Endothelial cell (in vitro differentiated cells): ENCODE results near the gene RBM26. TPM values are rescaled to one million over a fixed set of nuclear protein-coding genes. Genes with fewer than 3 reads are reported as not detected.

Experiments used
- DNase-seq: peaks from one replicate; pipeline ENCODE4 v3.0.0; 2021; ENCODE audit warnings: low spot score
- H3K27ac Mint-ChIP-seq: one replicate; pipeline ENCODE4 v1.8.0; 2021; ENCODE audit warnings: mixed read lengths, inconsistent platforms; ENCODE audit not compliant: unreplicated experiment
- H3K27me3 Mint-ChIP-seq: one replicate; pipeline ENCODE4 v1.8.0; 2021; ENCODE audit warnings: mild to moderate bottlenecking, moderate library complexity, mixed read lengths, inconsistent platforms; ENCODE audit not compliant: unreplicated experiment
- H3K36me3 Mint-ChIP-seq: one replicate; pipeline ENCODE4 v1.8.0; 2021; ENCODE audit warnings: mild to moderate bottlenecking, low read depth, mixed read lengths, inconsistent platforms; ENCODE audit not compliant: unreplicated experiment
- H3K4me1 Mint-ChIP-seq: one replicate; pipeline ENCODE4 v1.8.0; 2021; ENCODE audit warnings: mild to moderate bottlenecking, mixed read lengths, inconsistent platforms; ENCODE audit not compliant: unreplicated experiment
- H3K4me3 Mint-ChIP-seq: one replicate; pipeline ENCODE4 v1.8.0; 2021; ENCODE audit warnings: mild to moderate bottlenecking, mixed read lengths, inconsistent platforms; ENCODE audit not compliant: unreplicated experiment
- H3K9me3 Mint-ChIP-seq: one replicate; pipeline ENCODE4 v1.8.0; 2021; ENCODE audit warnings: mixed read lengths, inconsistent platforms; ENCODE audit not compliant: unreplicated experiment
- CTCF ChIP-seq: fragments of 200-600 bp; sonication (generic); IDR thresholded peaks from one replicate; pipeline ENCODE4 v1.5.0; 2021; ENCODE audit warnings: antibody characterized with exemption; ENCODE audit not compliant: unreplicated experiment
- total RNA-seq: library from RNA; stranded (reverse); fragmentation: NEBNext Ultra II Directional; extraction: Animal tissue kit (Norgen Biotek cat#: 25700); gene quantifications from one replicate; pipeline ENCODE4 v1.2.1, GENCODE V29; 2021; ENCODE audit not compliant: unreplicated experiment

Gene RBM26
- total RNA-seq, 1 donor from 2014 or later = 49.5 TPM

DNA sequence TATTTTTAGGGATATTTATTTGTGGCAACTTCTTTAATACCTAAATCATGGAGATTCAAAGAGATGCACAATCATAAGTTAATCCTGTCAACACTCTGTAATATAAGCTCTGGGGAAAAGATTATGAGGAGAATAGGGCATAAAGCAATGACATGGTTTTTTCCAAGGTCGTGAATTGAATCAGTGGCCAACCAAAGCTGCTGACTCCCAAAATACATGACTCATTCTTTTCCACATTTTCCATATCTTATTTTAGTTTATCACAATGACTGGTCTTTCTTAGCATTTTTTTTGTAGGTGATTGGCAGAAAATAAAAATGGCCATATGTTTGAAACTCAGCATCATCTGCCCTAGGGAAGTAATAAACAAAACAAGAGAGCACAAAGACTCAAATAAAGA is 28.5 kb upstream of the RBM26 start:
- Mint-ChIP-seq H3K27ac (no peak overlapping the region), H3K4me1 (no peaks in the 10 kb centered on the region), H3K9me3 (no peaks in the 10 kb centered on the region), H3K36me3 (no peaks in the 10 kb centered on the region), H3K27me3 (no peaks in the 10 kb centered on the region), H3K4me3 (no peak overlapping the region)
- no peak for DNase-seq
- TF ChIP-seq CTCF = no peak

- TF ChIP-seq CTCF = no peak
- Mint-ChIP-seq H3K27me3 (no peaks in the 10 kb centered on the region), H3K27ac (no peak overlapping the region), H3K4me1 (no peaks in the 10 kb centered on the region), H3K36me3 (no peaks in the 10 kb centered on the region), H3K4me3 (no peak overlapping the region), H3K9me3 (no peaks in the 10 kb centered on the region)
- no peak for DNase-seq
Observed at GRCh38 chr13:79432992-79433391, 26.9 kb upstream of the RBM26 start.

DNA sequence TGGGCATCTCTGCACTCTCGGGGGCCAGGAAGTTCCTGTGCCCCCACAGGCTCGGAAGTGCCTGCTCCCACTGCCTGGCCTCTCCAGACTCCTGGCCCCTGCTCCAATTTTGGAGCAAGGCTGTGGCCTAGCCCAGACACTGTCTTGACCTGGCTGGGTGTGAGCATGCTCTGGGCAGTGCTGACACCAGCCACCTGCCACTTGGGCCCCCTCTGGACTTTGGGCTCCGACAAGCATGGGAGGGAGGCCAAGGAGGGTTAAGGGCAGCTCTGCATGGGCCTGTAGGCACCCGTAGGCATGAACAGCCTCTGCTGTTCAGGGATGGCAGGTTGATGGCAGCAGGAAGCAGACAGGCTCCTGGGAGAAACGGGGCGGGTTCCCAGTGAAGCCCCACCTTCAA is 26.0 kb upstream of the RBM26 start:
- Mint-ChIP-seq H3K36me3 (no peaks in the 10 kb centered on the region), H3K27ac (no peak overlapping the region), H3K4me3 (no peak overlapping the region), H3K4me1 (no peaks in the 10 kb centered on the region), H3K27me3 (no peaks in the 10 kb centered on the region), H3K9me3 (no peaks in the 10 kb centered on the region)
- no peak for DNase-seq
- no peak for TF ChIP-seq CTCF

GRCh38 chr13:79429309-79429708 is 23.3 kb upstream of the RBM26 start:
- Mint-ChIP-seq H3K27me3 (no peaks in the 10 kb centered on the region), H3K9me3 (no peaks in the 10 kb centered on the region), H3K36me3 (no peaks in the 10 kb centered on the region), H3K4me1 (no peaks in the 10 kb centered on the region), H3K4me3 (no peak overlapping the region), H3K27ac (no peak overlapping the region)
- DNase-seq = no peak
- no peak for TF ChIP-seq CTCF

- Mint-ChIP-seq H3K36me3 (no peaks in the 10 kb centered on the region), H3K27me3 (no peaks in the 10 kb centered on the region), H3K4me1 (no peaks in the 10 kb centered on the region), H3K27ac (no peak overlapping the region), H3K4me3 (no peak overlapping the region), H3K9me3 (no peaks in the 10 kb centered on the region)
- no peak for TF ChIP-seq CTCF
- DNase-seq = no peak
Observed at GRCh38 chr13:79427883-79428282, 21.8 kb upstream of the RBM26 start.
